MCF 10A (cell line): ENCODE data around the gene LENG9. TPM values are rescaled to one million over a fixed set of nuclear protein-coding genes. Genes with fewer than 3 reads are reported as not detected.

Source experiments
- BruUV-seq: library from RNA; stranded (reverse); fragments of 400-500 nt; replicated peaks from 2 replicates; lab custom pipeline; 2021; lab: Mats Ljungman, UMichigan
- CTCF ChIA-PET: fragments of 300-600 bp; sonication (Branson Sonifier 250); formaldehyde crosslinking; extraction: SDS; loops from one replicate; lab custom pipeline; 2021; ENCODE audit warnings: antibody characterized with exemption, inconsistent platforms; lab: Yijun Ruan, JAX
- POLR2A ChIA-PET: fragments of 300-600, 350-650 bp; sonication (Branson Sonifier 250); formaldehyde crosslinking; extraction: SDS; loops from one replicate; lab custom pipeline; 2020; ENCODE audit warnings: antibody characterized with exemption, inconsistent platforms; lab: Yijun Ruan, JAX
- DNase-seq: peaks from one replicate; pipeline ENCODE4 v3.0.0-alpha.2; 2018; ENCODE audit not compliant: unreplicated experiment
- H3K27ac Mint-ChIP-seq: one replicate; pipeline ENCODE4 v1.8.0; 2022; ENCODE audit warnings: mild to moderate bottlenecking, low read depth, mixed read lengths; ENCODE audit not compliant: unreplicated experiment
- H3K27me3 Mint-ChIP-seq: one replicate; pipeline ENCODE4 v1.8.0; 2022; ENCODE audit warnings: mixed read lengths; ENCODE audit not compliant: insufficient read depth, unreplicated experiment
- H3K36me3 Mint-ChIP-seq: one replicate; pipeline ENCODE4 v1.8.0; 2022; ENCODE audit warnings: mild to moderate bottlenecking, moderate library complexity, mixed read lengths; ENCODE audit not compliant: insufficient read depth, unreplicated experiment
- H3K4me1 Mint-ChIP-seq: one replicate; pipeline ENCODE4 v1.8.0; 2022; ENCODE audit warnings: mixed read lengths; ENCODE audit not compliant: insufficient read depth, unreplicated experiment
- H3K4me3 Mint-ChIP-seq: one replicate; pipeline ENCODE4 v1.8.0; 2022; ENCODE audit warnings: mild to moderate bottlenecking, moderate library complexity, mixed read lengths; ENCODE audit not compliant: unreplicated experiment
- H3K9me3 Mint-ChIP-seq: one replicate; pipeline ENCODE4 v1.8.0; 2022; ENCODE audit warnings: mixed read lengths; ENCODE audit not compliant: unreplicated experiment
- intact Hi-C: fragments of 100-400 bp; cut with micrococcal nuclease; formaldehyde crosslinking; loops from 2 replicates; pipeline ENCODE4 v1.14.1; 2022
- total RNA-seq: library from RNA; stranded (reverse); gene quantifications from 2 replicates; pipeline ENCODE4 v1.2.3, GENCODE V29; 2022
- TF ChIP-seq, protein P1 (sequence below): fragments of 200-600 bp; IDR thresholded peaks from one replicate; pipeline ENCODE4 v1.8.0; 2022; ENCODE audit warnings: antibody characterized with exemption, mild to moderate bottlenecking; ENCODE audit not compliant: unreplicated experiment

Gene LENG9
- total RNA-seq, 1 experiment from 2014 or later, result 9.3 TPM

- CTCF ChIA-PET, result interaction anchor here (0.6 to 2.1 kb wide), 38 partner anchors 9 to 1486 kb away, joined by 3 to 11 read pairs (median 4); partner anchors contain the start of genes LENG8 and LILRB4
- no peaks in the 10 kb centered on the region for H3K9me3 Mint-ChIP-seq
- POLR2A ChIA-PET, result no interaction called here
- TF ChIP-seq, protein P1, sequence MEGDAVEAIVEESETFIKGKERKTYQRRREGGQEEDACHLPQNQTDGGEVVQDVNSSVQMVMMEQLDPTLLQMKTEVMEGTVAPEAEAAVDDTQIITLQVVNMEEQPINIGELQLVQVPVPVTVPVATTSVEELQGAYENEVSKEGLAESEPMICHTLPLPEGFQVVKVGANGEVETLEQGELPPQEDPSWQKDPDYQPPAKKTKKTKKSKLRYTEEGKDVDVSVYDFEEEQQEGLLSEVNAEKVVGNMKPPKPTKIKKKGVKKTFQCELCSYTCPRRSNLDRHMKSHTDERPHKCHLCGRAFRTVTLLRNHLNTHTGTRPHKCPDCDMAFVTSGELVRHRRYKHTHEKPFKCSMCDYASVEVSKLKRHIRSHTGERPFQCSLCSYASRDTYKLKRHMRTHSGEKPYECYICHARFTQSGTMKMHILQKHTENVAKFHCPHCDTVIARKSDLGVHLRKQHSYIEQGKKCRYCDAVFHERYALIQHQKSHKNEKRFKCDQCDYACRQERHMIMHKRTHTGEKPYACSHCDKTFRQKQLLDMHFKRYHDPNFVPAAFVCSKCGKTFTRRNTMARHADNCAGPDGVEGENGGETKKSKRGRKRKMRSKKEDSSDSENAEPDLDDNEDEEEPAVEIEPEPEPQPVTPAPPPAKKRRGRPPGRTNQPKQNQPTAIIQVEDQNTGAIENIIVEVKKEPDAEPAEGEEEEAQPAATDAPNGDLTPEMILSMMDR, result peak; percentile 55
- intact Hi-C loops, result loop anchor here (2.0 kb wide), 1 partner anchor 195 kb away; no protein-coding TSS in a partner anchor
- H3K4me3 Mint-ChIP-seq, result no peak overlapping the region
- peak; percentile 59 for DNase-seq
- H3K27ac Mint-ChIP-seq, result no peak overlapping the region
- H3K27me3 Mint-ChIP-seq, result peaks cover 23% of the 10 kb centered on the region
- no peaks in the 10 kb centered on the region for H3K36me3 Mint-ChIP-seq
- BruUV-seq, result no TSS peak
- H3K4me1 Mint-ChIP-seq, result no peaks in the 10 kb centered on the region
Measured at GRCh38 chr19:54481326-54481930, 17.9 kb upstream of the LENG9 start.

DNA sequence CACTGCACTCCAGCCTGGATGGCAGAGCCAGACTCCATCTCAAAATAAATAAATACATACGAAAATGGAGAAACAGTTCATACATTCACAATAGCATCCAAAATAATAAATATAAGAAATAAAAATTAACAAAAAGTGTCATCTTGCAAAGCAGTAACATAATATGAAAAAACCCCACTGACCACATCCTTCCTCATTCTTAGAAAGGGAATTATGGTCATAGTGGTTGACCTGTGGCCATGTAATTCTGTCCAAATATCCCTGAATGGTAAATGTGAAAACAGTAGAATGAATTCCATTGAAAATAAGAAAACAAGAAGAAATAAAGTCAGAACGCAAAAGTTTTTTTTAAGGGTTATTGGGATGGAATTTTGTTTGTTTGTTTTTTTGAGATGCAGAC, 16.5 kb upstream of the LENG9 start:
- H3K9me3 Mint-ChIP-seq, result no peaks in the 10 kb centered on the region
- no peaks in the 10 kb centered on the region for H3K4me1 Mint-ChIP-seq
- POLR2A ChIA-PET, result no interaction called here
- H3K27ac Mint-ChIP-seq, result no peak overlapping the region
- no peak overlapping the region for H3K4me3 Mint-ChIP-seq
- TF ChIP-seq, protein P1, result no peak
- intact Hi-C loops, result loop anchor here (2.0 kb wide), 1 partner anchor 197 kb away; no protein-coding TSS in a partner anchor
- H3K27me3 Mint-ChIP-seq, result peaks cover 10% of the 10 kb centered on the region
- no peaks in the 10 kb centered on the region for H3K36me3 Mint-ChIP-seq
- CTCF ChIA-PET, result interaction anchor here (0.5 to 2.1 kb wide), 14 partner anchors 10 to 1563 kb away, joined by 3 to 9 read pairs (median 4); no protein-coding TSS in a partner anchor
- no TSS peak for BruUV-seq
- DNase-seq, result no peak

- BruUV-seq, result no TSS peak
- TF ChIP-seq, protein P1, result peak; percentile 60
- Mint-ChIP-seq H3K4me1 (no peaks in the 10 kb centered on the region), H3K27me3 (no peaks in the 10 kb centered on the region), H3K9me3 (no peaks in the 10 kb centered on the region), H3K36me3 (no peaks in the 10 kb centered on the region), H3K4me3 (no peak overlapping the region), H3K27ac (no peak overlapping the region)
- DNase-seq, result peak; percentile 55
- ChIA-PET CTCF (interaction anchor here (0.6 to 3.5 kb wide), 25 partner anchors 9 to 1034 kb away, joined by 3 to 22 read pairs (median 3); no protein-coding TSS in a partner anchor), POLR2A (interaction anchor here (2.0 kb wide), 1 partner anchor 30 kb away, joined by 9 read pairs; the partner anchor contains the start of gene LENG8)
- intact Hi-C loops, result no loop called here
Measured at GRCh38 chr19:54478677-54479266, 15.2 kb upstream of the LENG9 start.

DNA sequence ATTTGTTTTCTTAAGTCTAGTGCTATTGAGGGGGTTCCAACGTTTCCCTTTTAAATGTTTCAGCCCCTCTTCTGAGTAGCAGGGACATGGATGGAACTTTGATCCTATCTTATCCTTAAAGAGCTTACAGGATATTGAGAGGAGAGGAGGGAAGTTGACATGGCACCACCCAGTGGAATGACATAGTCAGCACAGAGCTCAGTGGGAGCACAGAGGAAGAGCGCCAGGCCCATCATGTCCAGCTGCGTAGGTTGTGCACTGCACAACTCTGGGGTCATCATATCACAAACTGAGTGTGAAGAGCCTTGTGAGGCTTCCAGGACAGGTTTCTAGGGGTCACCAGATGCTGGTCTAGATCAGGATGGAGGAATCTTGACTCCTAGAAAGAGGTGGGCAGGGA, 14.1 kb upstream of the LENG9 start:
- POLR2A ChIA-PET, result interaction anchor here (2.0 kb wide), 1 partner anchor 29 kb away, joined by 9 read pairs; the partner anchor contains the start of gene LENG8
- Mint-ChIP-seq H3K36me3 (no peaks in the 10 kb centered on the region), H3K27me3 (no peaks in the 10 kb centered on the region), H3K4me1 (peaks cover 6% of the 10 kb centered on the region), H3K27ac (no peak overlapping the region), H3K4me3 (no peak overlapping the region), H3K9me3 (no peaks in the 10 kb centered on the region)
- no peak for DNase-seq
- intact Hi-C loops, result no loop called here
- TF ChIP-seq, protein P1, result no peak
- CTCF ChIA-PET, result interaction anchor here (0.7 to 3.5 kb wide), 6 partner anchors 12 to 1581 kb away, joined by 3 to 22 read pairs (median 3); partner anchors contain the start of gene LENG9
- BruUV-seq, result no TSS peak
